GM12878 (cell line): ENCODE measurements around the gene ITGB5. TPM values are rescaled to one million over a fixed set of nuclear protein-coding genes. Genes with fewer than 3 reads are reported as not detected.

ENCODE experiments used
- ATAC-seq: fragments of 200-7000 bp; cut with Tn5 transposase; 3 replicates; pipeline ENCODE4 v1.9.1; 2020; ENCODE audit warnings: mild to moderate bottlenecking, moderate library complexity
- BruUV-seq: library from RNA; stranded (reverse); fragments of 400-500 nt; replicated peaks from 2 replicates; lab custom pipeline; 2021; lab: Mats Ljungman, UMichigan
- CTCF ChIA-PET: fragments of 300-600 bp; sonication (Branson Sonifier 250); formaldehyde crosslinking; extraction: SDS; loops from one replicate; lab custom pipeline; 2021; ENCODE audit warnings: inconsistent platforms; lab: Yijun Ruan, JAX
- POLR2A ChIA-PET: fragments of 350-600 bp; formaldehyde crosslinking; extraction: SDS; loops from one replicate; lab custom pipeline; 2021; ENCODE audit warnings: inconsistent platforms; lab: Charles Lee
- RAD21 ChIA-PET: fragments of 300-600 bp; sonication (Branson Sonifier 250); formaldehyde crosslinking; loops from one replicate; lab custom pipeline; 2023; ENCODE audit warnings: antibody characterized with exemption; ENCODE audit not compliant: unreplicated experiment; lab: Charles Lee
- SMC1A ChIA-PET: fragments of 300-600 bp; sonication (Branson Sonifier 250); formaldehyde crosslinking; loops from one replicate; lab custom pipeline; 2023; ENCODE audit not compliant: unreplicated experiment, uncharacterized antibody; lab: Charles Lee
- DNase-seq: peaks from one replicate; pipeline ENCODE4 v3.0.0-alpha.2; 2011; ENCODE audit warnings: low read depth, low spot score
- FAIRE-seq: peaks from 3 replicates; lab custom pipeline; 2011; peaks lifted over from hg19 to GRCh38; lab: Jason Lieb, UNC
- H2AFZ ChIP-seq: 2 replicates; pipeline ENCODE4 v1.6.0; 2011; ENCODE audit warnings: low read depth, low read length, control low read depth; ENCODE audit not compliant: control insufficient read depth
- H3K27ac ChIP-seq: 2 replicates; pipeline ENCODE4 v1.5.1; 2011; ENCODE audit warnings: control low read depth; ENCODE audit not compliant: control insufficient read depth, insufficient read depth
- H3K27me3 ChIP-seq, 2 experiments: replicated peaks in 1 of 2; 2 replicates each; pipeline versions ENCODE4 v1.6.0 to v1.6.1; 2011; ENCODE audit warnings: low read length in 1 of 2; ENCODE audit not compliant: control insufficient read depth in 2 of 2, insufficient read depth in 2 of 2
- H3K36me3 ChIP-seq, 2 experiments: 2 replicates each; pipeline ENCODE4 v1.5.1; 2011; ENCODE audit warnings: low read length in 1 of 2; ENCODE audit not compliant: control insufficient read depth in 2 of 2, insufficient read depth in 2 of 2
- H3K4me1 ChIP-seq: 2 replicates; pipeline ENCODE4 v1.6.1; 2011; ENCODE audit warnings: mild to moderate bottlenecking, low read length, moderate library complexity, mixed read lengths; ENCODE audit not compliant: control insufficient read depth, insufficient read depth
- H3K4me2 ChIP-seq: 2 replicates; pipeline ENCODE4 v1.6.0; 2011; ENCODE audit warnings: control low read depth; ENCODE audit not compliant: control insufficient read depth, insufficient read depth
- H3K4me3 ChIP-seq: fragments of 200-600 bp; sonication (generic); 2 replicates; pipeline ENCODE4 v1.5.1; 2016
- H3K79me2 ChIP-seq: 2 replicates; pipeline ENCODE4 v1.6.0; 2011; ENCODE audit warnings: low read length; ENCODE audit not compliant: control insufficient read depth, insufficient read depth
- H3K9ac ChIP-seq: 2 replicates; pipeline ENCODE4 v1.8.0; 2011; ENCODE audit warnings: low read length, control low read depth, mixed read lengths; ENCODE audit not compliant: control insufficient read depth, insufficient read depth
- H3K9me3 ChIP-seq: replicated peaks from 3 replicates; pipeline ENCODE4 v1.5.1; 2011; ENCODE audit warnings: mild to moderate bottlenecking, low read length; ENCODE audit not compliant: control insufficient read depth, insufficient read depth
- H4K20me1 ChIP-seq: 2 replicates; pipeline ENCODE4 v1.6.0; 2011; ENCODE audit not compliant: control insufficient read depth, insufficient read depth
- CBX5 ChIP-seq: sonication (generic); IDR thresholded peaks from 2 replicates; pipeline ENCODE4 v1.6.1; 2016; ENCODE audit warnings: low read depth, moderate library complexity, mild to moderate bottlenecking, inconsistent platforms
- CREM ChIP-seq: IDR thresholded peaks from 2 replicates; pipeline ENCODE4 v1.6.1; 2014; ENCODE audit warnings: antibody characterized with exemption, low read depth
- EED ChIP-seq: sonication (generic); IDR thresholded peaks from 2 replicates; pipeline ENCODE4 v1.6.1; 2016; ENCODE audit warnings: antibody characterized with exemption, low read depth
- FOS ChIP-seq: IDR thresholded peaks from 3 replicates; pipeline ENCODE4 v1.6.1; 2011; ENCODE audit warnings: borderline replicate concordance; ENCODE audit not compliant: insufficient read length; ENCODE audit errors: extremely low read depth
- HDAC6 ChIP-seq: fragments of 200-600 bp; sonication (generic); IDR thresholded peaks from one replicate; pipeline ENCODE4 v1.8.0; 2017; ENCODE audit warnings: antibody characterized with exemption; ENCODE audit not compliant: unreplicated experiment
- IKZF1 ChIP-seq: fragments of 450-650 bp; conservative IDR thresholded peaks from 2 replicates; pipeline ENCODE4 v1.6.1; 2017; ENCODE audit warnings: antibody characterized with exemption, mild to moderate bottlenecking
- JUND ChIP-seq: IDR thresholded peaks from 2 replicates; pipeline ENCODE4 v1.6.1; 2012; ENCODE audit warnings: low read depth, mild to moderate bottlenecking, low read length, improper control_type of control experiment, moderate library complexity
- LARP7 ChIP-seq: fragments of 450-650 bp; IDR thresholded peaks from 2 replicates; pipeline ENCODE4 v1.6.1; 2017; ENCODE audit warnings: mild to moderate bottlenecking
- NFYB ChIP-seq: IDR thresholded peaks from 2 replicates; pipeline ENCODE4 v1.6.1; 2011; ENCODE audit warnings: low read depth, mild to moderate bottlenecking, low read length, improper control_type of control experiment, moderate library complexity; ENCODE audit not compliant: insufficient read depth
- RCOR1 ChIP-seq: conservative IDR thresholded peaks from 2 replicates; pipeline ENCODE4 v1.6.1; 2012; ENCODE audit warnings: low read depth, low read length, improper control_type of control experiment
- RELB ChIP-seq: fragments of 450-650 bp; IDR thresholded peaks from 2 replicates; pipeline ENCODE4 v1.6.1; 2017; ENCODE audit warnings: low read depth, mild to moderate bottlenecking, moderate library complexity
- SIN3A ChIP-seq: IDR thresholded peaks from 2 replicates; pipeline ENCODE4 v1.6.1; 2012; ENCODE audit warnings: low read depth, low read length, improper control_type of control experiment
- SIX5 ChIP-seq: IDR thresholded peaks from 2 replicates; pipeline ENCODE4 v1.6.1; 2011; ENCODE audit warnings: mild to moderate bottlenecking, low read depth, low read length, moderate library complexity; ENCODE audit not compliant: severe bottlenecking
- SMAD1 ChIP-seq: fragments of 450-650 bp; IDR thresholded peaks from 2 replicates; pipeline ENCODE4 v1.6.1; 2018; ENCODE audit warnings: mild to moderate bottlenecking, low read depth; ENCODE audit not compliant: partially characterized antibody
- SREBF2 ChIP-seq: IDR thresholded peaks from 2 replicates; pipeline ENCODE4 v1.6.1; 2012; ENCODE audit warnings: mild to moderate bottlenecking, low read length
- ZSCAN29 ChIP-seq: fragments of 450-650 bp; IDR thresholded peaks from 2 replicates; pipeline ENCODE4 v1.6.1; 2017; ENCODE audit warnings: mild to moderate bottlenecking, moderate library complexity
- WGBS: methylation state at CpG from one replicate; pipeline ENCODE4 v1.1.6; 2016; ENCODE audit warnings: low lambda C conversion rate; ENCODE audit not compliant: insufficient replicate concordance, insufficient coverage; ENCODE audit errors: missing lambda C conversion rate; 5-methylcytosine and 5-hydroxymethylcytosine counted together
- in situ Hi-C: fragments of 300-500 bp; cut with MboI; formaldehyde crosslinking; loops from 9 replicates; pipeline ENCODE4 v1.14.3; 2018; ENCODE audit warnings: mixed read lengths
- intact Hi-C: fragments of 100-400 bp; cut with micrococcal nuclease; formaldehyde crosslinking; loops from one replicate; pipeline ENCODE4 v1.14.2; 2022; ENCODE audit not compliant: unreplicated experiment
- polyA plus RNA-seq, 11 experiments: library from polyadenylated mRNA; depleted of rRNA in 4 of 11; unstranded in 6 of 11; stranded (reverse) in 5 of 11; fragments of >200 nt; fragmentation: Nextera tagmentation in 4 of 11; fragmentation: Illumina TruSeq in 1 of 11; extraction: Ambion mirVana in 4 of 11; extraction: Trizol in 1 of 11; gene quantifications; 1 replicate in 1 of 11; 2 replicates in 10 of 11; pipeline versions ENCODE4 v1.2.1 to v1.2.3, GENCODE V29; 2011 to 2016; ENCODE audit warnings: inconsistent platforms in 2 of 11, missing spikeins in 2 of 11, low read depth in 1 of 11
- total RNA-seq, 4 experiments: library from RNA; depleted of rRNA in 3 of 4; stranded (reverse); fragments of >200 nt in 3 of 4; fragmentation: Illumina TruSeq in 1 of 4; extraction: Trizol in 1 of 4; gene quantifications; 2 replicates each; pipeline versions ENCODE4 v1.2.1 to v1.2.3, GENCODE V29; 2013 to 2021
- TF ChIP-seq, protein P1 (sequence below): IDR thresholded peaks from 2 replicates; pipeline ENCODE4 v1.6.1; 2012; ENCODE audit warnings: low read depth, low read length, improper control_type of control experiment
- TF ChIP-seq, protein P2 (sequence below): fragments of 450-650 bp; IDR thresholded peaks from 2 replicates; pipeline ENCODE4 v1.6.1; 2017; ENCODE audit warnings: mild to moderate bottlenecking

The ITGB5 gene
- total and polyA plus RNA-seq, 10 of the 15 experiments (the other 5 are each of a cell fraction or from before 2014, with no cell fraction given): 0.05 to 10.0 (median 0.83) TPM; not detected in 2

DNA sequence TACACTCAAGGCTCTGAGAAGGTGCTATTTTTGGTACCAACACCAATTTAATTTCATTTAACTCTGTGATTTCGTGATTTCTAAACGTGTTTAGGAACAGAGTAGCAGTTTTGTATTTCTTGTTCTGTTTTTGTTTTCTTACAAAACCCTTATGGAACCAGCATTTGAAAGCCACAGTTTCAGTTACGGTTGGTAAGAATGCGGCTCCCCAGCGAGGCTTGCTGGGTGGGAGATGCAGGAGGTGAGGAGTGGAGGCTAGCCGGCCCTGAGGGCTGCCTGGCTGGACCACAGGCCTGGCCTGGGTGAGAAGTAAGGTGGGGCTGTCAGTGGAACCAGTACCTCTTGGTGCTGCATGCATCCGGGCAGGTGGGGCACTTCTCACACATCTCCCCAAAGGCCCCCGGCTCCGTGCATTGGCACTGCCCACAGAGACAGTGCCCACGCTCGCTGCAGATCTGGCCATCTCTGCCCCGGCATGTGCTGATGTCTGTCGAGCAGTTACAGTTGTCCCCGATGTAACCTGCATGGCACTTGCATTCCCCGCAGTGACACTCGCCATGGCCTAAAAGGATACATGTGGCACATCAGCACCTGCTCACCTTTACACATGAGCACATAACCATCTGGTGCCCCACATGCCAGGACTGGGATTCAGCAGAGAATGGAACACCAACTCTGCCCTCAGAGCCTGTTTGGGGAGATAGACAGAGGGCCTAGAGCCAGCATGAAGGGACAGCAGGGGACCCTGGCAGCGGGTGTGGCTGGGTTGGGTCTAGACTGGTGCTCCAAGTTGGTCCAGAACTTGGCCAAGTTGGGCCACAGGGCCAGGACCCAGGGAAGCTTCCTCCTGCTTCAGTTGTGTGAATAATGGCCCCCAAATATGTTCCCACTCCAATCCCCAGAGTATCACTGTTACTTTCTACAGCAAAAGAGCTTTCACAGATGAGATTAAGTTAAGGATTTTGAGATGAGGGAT, 113.5 kb downstream of the ITGB5 start:
- no TSS peak for BruUV-seq
- WGBS: 80% methylated on average over 17 of the region's 17 CpGs
- H3K4me2 ChIP-seq: no peak overlapping the region
- no peak overlapping the region for H3K4me3 ChIP-seq
- POLR2A ChIA-PET: no interaction called here
- no peak overlapping the region for H3K9ac ChIP-seq
- ATAC-seq (peak; percentile 18; the same call in 1 of the 3 replicates), FAIRE-seq (no peak), DNase-seq (no peak)
- SMC1A ChIA-PET: interaction anchor here (0.9 to 6.8 kb wide), 2 partner anchors 10 to 12 kb away, joined by 4 to 88 read pairs; no protein-coding TSS in a partner anchor
- no peaks in the 10 kb centered on the region for H3K9me3 ChIP-seq
- no peaks in the 10 kb centered on the region for H3K79me2 ChIP-seq
- H3K27me3 ChIP-seq: no peaks in the 10 kb centered on the region
- in situ Hi-C loops: no loop called here
- no peak overlapping the region for H2AFZ ChIP-seq
- no peak overlapping the region for H3K27ac ChIP-seq
- RAD21 ChIA-PET: no interaction called here
- intact Hi-C loops: no loop called here
- no peaks in the 10 kb centered on the region for H3K36me3 ChIP-seq
- peaks cover 27% of the 10 kb centered on the region for H3K4me1 ChIP-seq
- H4K20me1 ChIP-seq: no peaks in the 10 kb centered on the region
- CTCF ChIA-PET: interaction anchor here (1.3 kb wide), 1 partner anchor 128 kb away, joined by 7 read pairs; no protein-coding TSS in a partner anchor
- TF ChIP-seq FOS: no peak
- TF ChIP-seq EED: no peak
- TF ChIP-seq JUND: no peak
- TF ChIP-seq ZSCAN29: no peak
- no peak for TF ChIP-seq SIX5
- no peak for TF ChIP-seq SREBF2
- TF ChIP-seq RELB: no peak
- TF ChIP-seq SIN3A: no peak
- TF ChIP-seq HDAC6: no peak
- no peak for TF ChIP-seq LARP7
- TF ChIP-seq NFYB: no peak
- TF ChIP-seq CBX5: no peak
- TF ChIP-seq SMAD1: no peak
- TF ChIP-seq, protein P1, sequence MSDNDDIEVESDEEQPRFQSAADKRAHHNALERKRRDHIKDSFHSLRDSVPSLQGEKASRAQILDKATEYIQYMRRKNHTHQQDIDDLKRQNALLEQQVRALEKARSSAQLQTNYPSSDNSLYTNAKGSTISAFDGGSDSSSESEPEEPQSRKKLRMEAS: no peak
- TF ChIP-seq, protein P2, sequence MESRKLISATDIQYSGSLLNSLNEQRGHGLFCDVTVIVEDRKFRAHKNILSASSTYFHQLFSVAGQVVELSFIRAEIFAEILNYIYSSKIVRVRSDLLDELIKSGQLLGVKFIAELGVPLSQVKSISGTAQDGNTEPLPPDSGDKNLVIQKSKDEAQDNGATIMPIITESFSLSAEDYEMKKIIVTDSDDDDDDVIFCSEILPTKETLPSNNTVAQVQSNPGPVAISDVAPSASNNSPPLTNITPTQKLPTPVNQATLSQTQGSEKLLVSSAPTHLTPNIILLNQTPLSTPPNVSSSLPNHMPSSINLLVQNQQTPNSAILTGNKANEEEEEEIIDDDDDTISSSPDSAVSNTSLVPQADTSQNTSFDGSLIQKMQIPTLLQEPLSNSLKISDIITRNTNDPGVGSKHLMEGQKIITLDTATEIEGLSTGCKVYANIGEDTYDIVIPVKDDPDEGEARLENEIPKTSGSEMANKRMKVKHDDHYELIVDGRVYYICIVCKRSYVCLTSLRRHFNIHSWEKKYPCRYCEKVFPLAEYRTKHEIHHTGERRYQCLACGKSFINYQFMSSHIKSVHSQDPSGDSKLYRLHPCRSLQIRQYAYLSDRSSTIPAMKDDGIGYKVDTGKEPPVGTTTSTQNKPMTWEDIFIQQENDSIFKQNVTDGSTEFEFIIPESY: no peak
- no peak for TF ChIP-seq RCOR1
- TF ChIP-seq CREM: no peak
- no peak for TF ChIP-seq IKZF1
